Measurements from ENCODE around the gene HDAC9.

Gene HDAC9

GRCh38 chr7:18844735-18845134 is 349.2 kb downstream of the HDAC9 start:
- Histone ChIP-seq H3K4me3 (ENCODE audit: insufficient read depth, low read depth, low read length) (no peak overlapping the region), H3K4me1 (ENCODE audit: control insufficient read depth, insufficient read depth, low read length) (no peaks in the 10 kb centered on the region), H3K36me3 (ENCODE audit: control insufficient read depth, insufficient read depth, low read length) (no peaks in the 10 kb centered on the region), H3K9me3 (ENCODE audit: control insufficient read depth, low read length) (no peaks in the 10 kb centered on the region), H3K27ac (ENCODE audit: insufficient read depth, low read depth, low read length, poor library complexity, severe bottlenecking) (no peak overlapping the region), H3K27me3 (ENCODE audit: control insufficient read depth, insufficient read depth, low read length, poor library complexity, severe bottlenecking) (no peaks in the 10 kb centered on the region)
- WGBS, 2 experiments: 90 to 98% methylated on average over 5 of the region's 5 CpGs

GRCh38 chr7:18845700-18846099 is 350.2 kb downstream of the HDAC9 start:
- Histone ChIP-seq H3K4me1 (ENCODE audit: control insufficient read depth, insufficient read depth, low read length) (no peaks in the 10 kb centered on the region), H3K27ac (ENCODE audit: insufficient read depth, low read depth, low read length, poor library complexity, severe bottlenecking) (no peak overlapping the region), H3K4me3 (ENCODE audit: insufficient read depth, low read depth, low read length) (no peak overlapping the region), H3K9me3 (ENCODE audit: control insufficient read depth, low read length) (no peaks in the 10 kb centered on the region), H3K36me3 (ENCODE audit: control insufficient read depth, insufficient read depth, low read length) (no peaks in the 10 kb centered on the region), H3K27me3 (ENCODE audit: control insufficient read depth, insufficient read depth, low read length, poor library complexity, severe bottlenecking) (no peaks in the 10 kb centered on the region)
- WGBS, 2 experiments: 92 to 96% methylated on average over 6 of the region's 6 CpGs

GRCh38 chr7:18846765-18847215 is 351.2 kb downstream of the HDAC9 start:
- Histone ChIP-seq H3K9me3 (ENCODE audit: control insufficient read depth, low read length) (no peaks in the 10 kb centered on the region), H3K36me3 (ENCODE audit: control insufficient read depth, insufficient read depth, low read length) (no peaks in the 10 kb centered on the region), H3K4me3 (ENCODE audit: insufficient read depth, low read depth, low read length) (no peak overlapping the region), H3K27me3 (ENCODE audit: control insufficient read depth, insufficient read depth, low read length, poor library complexity, severe bottlenecking) (no peaks in the 10 kb centered on the region), H3K27ac (ENCODE audit: insufficient read depth, low read depth, low read length, poor library complexity, severe bottlenecking) (no peak overlapping the region), H3K4me1 (ENCODE audit: control insufficient read depth, insufficient read depth, low read length) (no peaks in the 10 kb centered on the region)
- 86 to 87% methylated on average over 4 of the region's 4 CpGs for WGBS, 2 experiments

- Histone ChIP-seq H3K36me3 (ENCODE audit: control insufficient read depth, insufficient read depth, low read length) (no peaks in the 10 kb centered on the region), H3K27ac (ENCODE audit: insufficient read depth, low read depth, low read length, poor library complexity, severe bottlenecking) (no peak overlapping the region), H3K27me3 (ENCODE audit: control insufficient read depth, insufficient read depth, low read length, poor library complexity, severe bottlenecking) (no peaks in the 10 kb centered on the region), H3K9me3 (ENCODE audit: control insufficient read depth, low read length) (no peaks in the 10 kb centered on the region), H3K4me1 (ENCODE audit: control insufficient read depth, insufficient read depth, low read length) (no peaks in the 10 kb centered on the region), H3K4me3 (ENCODE audit: insufficient read depth, low read depth, low read length) (no peak overlapping the region)
- no CpG with 5 or more reads among the region's 1 CpG for WGBS, 2 experiments
Observed at GRCh38 chr7:18849130-18849529, 353.6 kb downstream of the HDAC9 start.

- WGBS, 2 experiments: 92 to 93% methylated on average over 2 to 4 of the region's 4 CpGs
Observed at GRCh38 chr7:18855796-18856195, 360.2 kb downstream of the HDAC9 start.

GRCh38 chr7:18858232-18858631 is 362.7 kb downstream of the HDAC9 start:
- Histone ChIP-seq H3K4me1 (ENCODE audit: control insufficient read depth, insufficient read depth, low read length) (no peaks in the 10 kb centered on the region), H3K27me3 (ENCODE audit: control insufficient read depth, insufficient read depth, low read length, poor library complexity, severe bottlenecking) (no peaks in the 10 kb centered on the region), H3K9me3 (ENCODE audit: control insufficient read depth, low read length) (no peaks in the 10 kb centered on the region), H3K36me3 (ENCODE audit: control insufficient read depth, insufficient read depth, low read length) (no peaks in the 10 kb centered on the region), H3K4me3 (ENCODE audit: insufficient read depth, low read depth, low read length) (no peak overlapping the region), H3K27ac (ENCODE audit: insufficient read depth, low read depth, low read length, poor library complexity, severe bottlenecking) (no peak overlapping the region)
- 81 to 88% methylated on average over 3 of the region's 3 CpGs for whole genome bisulfite sequencing, 2 experiments

More at GRCh38 chr7:18855796-18856195, 360.2 kb downstream of the HDAC9 start:
- Histone ChIP-seq H3K4me3 (ENCODE audit: insufficient read depth, low read depth, low read length) (no peak overlapping the region), H3K9me3 (ENCODE audit: control insufficient read depth, low read length) (no peaks in the 10 kb centered on the region), H3K27me3 (ENCODE audit: control insufficient read depth, insufficient read depth, low read length, poor library complexity, severe bottlenecking) (no peaks in the 10 kb centered on the region), H3K36me3 (ENCODE audit: control insufficient read depth, insufficient read depth, low read length) (no peaks in the 10 kb centered on the region), H3K4me1 (ENCODE audit: control insufficient read depth, insufficient read depth, low read length) (no peaks in the 10 kb centered on the region), H3K27ac (ENCODE audit: insufficient read depth, low read depth, low read length, poor library complexity, severe bottlenecking) (no peak overlapping the region)

- no peaks in the 10 kb centered on the region for H3K4me1 ChIP-seq (ENCODE audit: control insufficient read depth, insufficient read depth, low read length)
- H3K36me3 ChIP-seq (ENCODE audit: control insufficient read depth, insufficient read depth, low read length): no peaks in the 10 kb centered on the region
- H3K27ac ChIP-seq (ENCODE audit: insufficient read depth, low read depth, low read length, poor library complexity, severe bottlenecking): no peak overlapping the region
- H3K9me3 ChIP-seq (ENCODE audit: control insufficient read depth, low read length): no peaks in the 10 kb centered on the region
- 85% methylated on average over 1 of the region's 1 CpG; no CpG with 5 or more reads in 1 of the 2 experiments for WGBS, 2 experiments
- H3K27me3 ChIP-seq (ENCODE audit: control insufficient read depth, insufficient read depth, low read length, poor library complexity, severe bottlenecking): no peaks in the 10 kb centered on the region
- H3K4me3 ChIP-seq (ENCODE audit: insufficient read depth, low read depth, low read length): no peak overlapping the region
Observed at GRCh38 chr7:18859318-18859717, 363.8 kb downstream of the HDAC9 start.

- H3K4me1 ChIP-seq (ENCODE audit: control insufficient read depth, insufficient read depth, low read length): no peaks in the 10 kb centered on the region
- no peak overlapping the region for H3K4me3 ChIP-seq (ENCODE audit: insufficient read depth, low read depth, low read length)
- H3K9me3 ChIP-seq (ENCODE audit: control insufficient read depth, low read length): no peaks in the 10 kb centered on the region
- no peaks in the 10 kb centered on the region for H3K36me3 ChIP-seq (ENCODE audit: control insufficient read depth, insufficient read depth, low read length)
- H3K27me3 ChIP-seq (ENCODE audit: control insufficient read depth, insufficient read depth, low read length, poor library complexity, severe bottlenecking): no peaks in the 10 kb centered on the region
- no peak overlapping the region for H3K27ac ChIP-seq (ENCODE audit: insufficient read depth, low read depth, low read length, poor library complexity, severe bottlenecking)
Observed at GRCh38 chr7:18860221-18860620, 364.7 kb downstream of the HDAC9 start.

GRCh38 chr7:18861514-18862118 is 366.1 kb downstream of the HDAC9 start:
- Histone ChIP-seq H3K36me3 (ENCODE audit: control insufficient read depth, insufficient read depth, low read length) (no peaks in the 10 kb centered on the region), H3K27me3 (ENCODE audit: control insufficient read depth, insufficient read depth, low read length, poor library complexity, severe bottlenecking) (no peaks in the 10 kb centered on the region), H3K27ac (ENCODE audit: insufficient read depth, low read depth, low read length, poor library complexity, severe bottlenecking) (no peak overlapping the region), H3K4me1 (ENCODE audit: control insufficient read depth, insufficient read depth, low read length) (no peaks in the 10 kb centered on the region), H3K9me3 (ENCODE audit: control insufficient read depth, low read length) (no peaks in the 10 kb centered on the region), H3K4me3 (ENCODE audit: insufficient read depth, low read depth, low read length) (no peak overlapping the region)
- WGBS, 2 experiments: 94 to 100% methylated on average over 1 to 2 of the region's 4 CpGs

GRCh38 chr7:18864967-18865366 is 369.4 kb downstream of the HDAC9 start:
- H3K9me3 ChIP-seq (ENCODE audit: control insufficient read depth, low read length): no peaks in the 10 kb centered on the region
- no peaks in the 10 kb centered on the region for H3K27me3 ChIP-seq (ENCODE audit: control insufficient read depth, insufficient read depth, low read length, poor library complexity, severe bottlenecking)
- no peaks in the 10 kb centered on the region for H3K4me1 ChIP-seq (ENCODE audit: control insufficient read depth, insufficient read depth, low read length)
- H3K36me3 ChIP-seq (ENCODE audit: control insufficient read depth, insufficient read depth, low read length): no peaks in the 10 kb centered on the region
- H3K27ac ChIP-seq (ENCODE audit: insufficient read depth, low read depth, low read length, poor library complexity, severe bottlenecking): no peak overlapping the region
- H3K4me3 ChIP-seq (ENCODE audit: insufficient read depth, low read depth, low read length): no peak overlapping the region
- whole genome bisulfite sequencing, 2 experiments: 89 to 95% methylated on average over 2 to 3 of the region's 3 CpGs

Measured in ectodermal cell (in vitro differentiated cells).